Liver (tissue), 9 donors: Measurements from ENCODE around the gene SAFB. TPM values are rescaled to one million over a fixed set of nuclear protein-coding genes. Genes with fewer than 3 reads are reported as not detected.
A peak's percentile ranks its signal among the peaks of the same experiment; 100 is the strongest.

ENCODE experiments used
- DNase-seq: peaks from one replicate; pipeline ENCODE4 v3.0.0-alpha.2; 2017; ENCODE audit warnings: low spot score
- H3K27ac ChIP-seq, 2 donors: one replicate each; pipeline ENCODE4 v1.7.0; 2013; ENCODE audit warnings: inconsistent platforms in 2 of 2, low read length in 2 of 2, control low read depth in 1 of 2, low read depth in 1 of 2, mild to moderate bottlenecking in 1 of 2
- H3K27me3 ChIP-seq, 4 donors: one replicate each; pipeline versions ENCODE4 v1.6.1 to v1.7.0; 2013; ENCODE audit warnings: low read length in 3 of 4, inconsistent platforms in 1 of 4, mild to moderate bottlenecking in 1 of 4, moderate library complexity in 1 of 4; ENCODE audit not compliant: control insufficient read depth in 4 of 4, insufficient read depth in 4 of 4
- H3K36me3 ChIP-seq, 4 donors: one replicate each; pipeline versions ENCODE4 v1.6.1 to v1.7.0; 2013; ENCODE audit warnings: low read length in 3 of 4, mild to moderate bottlenecking in 3 of 4, low read depth in 1 of 4, moderate library complexity in 1 of 4; ENCODE audit not compliant: control insufficient read depth in 4 of 4, insufficient read depth in 3 of 4
- H3K4me1 ChIP-seq, 4 donors: one replicate each; pipeline versions ENCODE4 v1.6.1 to v1.7.0; 2013; ENCODE audit warnings: low read length in 3 of 4, mild to moderate bottlenecking in 3 of 4, moderate library complexity in 1 of 4; ENCODE audit not compliant: control insufficient read depth in 4 of 4, insufficient read depth in 4 of 4
- H3K4me3 ChIP-seq, 3 donors: one replicate each; pipeline versions ENCODE4 v1.6.1 to v1.7.0; 2013; ENCODE audit warnings: low read length in 3 of 3, control low read depth in 1 of 3, low read depth in 1 of 3, mild to moderate bottlenecking in 1 of 3
- H3K9ac ChIP-seq, 2 donors: one replicate each; pipeline ENCODE4 v1.7.0; 2013; ENCODE audit warnings: low read length in 2 of 2, mild to moderate bottlenecking in 2 of 2, moderate library complexity in 2 of 2, control low read depth in 1 of 2, low read depth in 1 of 2
- H3K9me3 ChIP-seq, 4 donors: one replicate each; pipeline versions ENCODE4 v1.6.1 to v1.7.0; 2013; ENCODE audit warnings: low read length in 3 of 4; ENCODE audit not compliant: control insufficient read depth in 4 of 4
- ATF3 ChIP-seq: IDR thresholded peaks from 2 replicates; pipeline ENCODE4 v1.6.1; 2016; ENCODE audit warnings: antibody characterized with exemption
- CTCF ChIP-seq: fragments of 150-350 bp; IDR thresholded peaks from 2 replicates; pipeline ENCODE4 v1.5.1; 2017; ENCODE audit warnings: improper control_type of control experiment, low read depth, low read length; ENCODE audit not compliant: missing input control
- EGR1 ChIP-seq, 2 donors: IDR thresholded peaks; 2 replicates each; pipeline ENCODE4 v1.6.1; 2016 to 2018; ENCODE audit warnings: antibody characterized with exemption in 2 of 2, low read depth in 2 of 2
- FOXA1 ChIP-seq: IDR thresholded peaks from 2 replicates; pipeline ENCODE4 v1.6.1; 2016; ENCODE audit warnings: antibody characterized with exemption
- FOXA2 ChIP-seq: IDR thresholded peaks from 2 replicates; pipeline ENCODE4 v1.6.1; 2016; ENCODE audit warnings: antibody characterized with exemption
- GABPA ChIP-seq, 2 donors: IDR thresholded peaks in 1 of 2; conservative IDR thresholded peaks in 1 of 2; 2 replicates each; pipeline ENCODE4 v1.6.1; 2016; ENCODE audit warnings: antibody characterized with exemption in 2 of 2, mild to moderate bottlenecking in 1 of 2, moderate library complexity in 1 of 2
- HNF4A ChIP-seq, 2 donors: conservative IDR thresholded peaks; 2 replicates each; pipeline ENCODE4 v1.6.1; 2016; ENCODE audit warnings: antibody characterized with exemption in 2 of 2, mild to moderate bottlenecking in 2 of 2
- HNF4G ChIP-seq: IDR thresholded peaks from 2 replicates; pipeline ENCODE4 v1.6.1; 2016; ENCODE audit warnings: antibody characterized with exemption
- JUND ChIP-seq, 2 donors: IDR thresholded peaks; 2 replicates each; pipeline ENCODE4 v1.6.1; 2016; ENCODE audit warnings: antibody characterized with exemption in 2 of 2
- MAX ChIP-seq: IDR thresholded peaks from 2 replicates; pipeline ENCODE4 v1.6.1; 2016; ENCODE audit warnings: antibody characterized with exemption
- NR2F2 ChIP-seq: IDR thresholded peaks from 2 replicates; pipeline ENCODE4 v1.6.1; 2016; ENCODE audit warnings: antibody characterized with exemption
- RAD21 ChIP-seq, 2 donors: IDR thresholded peaks; 2 replicates each; pipeline ENCODE4 v1.6.1; 2016; ENCODE audit warnings: antibody characterized with exemption in 2 of 2, mild to moderate bottlenecking in 2 of 2
- REST ChIP-seq: IDR thresholded peaks from 2 replicates; pipeline ENCODE4 v1.6.1; 2016; ENCODE audit warnings: antibody characterized with exemption, mild to moderate bottlenecking
- RXRA ChIP-seq, 2 donors: IDR thresholded peaks; 2 replicates each; pipeline ENCODE4 v1.6.1; 2017 to 2018; ENCODE audit warnings: antibody characterized with exemption in 2 of 2, mild to moderate bottlenecking in 1 of 2
- SP1 ChIP-seq: IDR thresholded peaks from 2 replicates; pipeline ENCODE4 v1.6.1; 2018; ENCODE audit warnings: antibody characterized with exemption, mild to moderate bottlenecking
- TAF1 ChIP-seq: conservative IDR thresholded peaks from 2 replicates; pipeline ENCODE4 v1.6.1; 2016; ENCODE audit warnings: antibody characterized with exemption, mild to moderate bottlenecking
- YY1 ChIP-seq: IDR thresholded peaks from 2 replicates; pipeline ENCODE4 v1.6.1; 2016; ENCODE audit warnings: antibody characterized with exemption, mild to moderate bottlenecking
- ZBTB33 ChIP-seq: IDR thresholded peaks from 2 replicates; pipeline ENCODE4 v1.6.1; 2016; ENCODE audit warnings: antibody characterized with exemption
- WGBS: extraction: QIAGEN DNeasy Blood & Tissue Kit; methylation state at CpG from one replicate; pipeline ENCODE4 v1.1.7; 2013; 5-methylcytosine and 5-hydroxymethylcytosine counted together
- polyA plus RNA-seq, 2 donors: library from polyadenylated mRNA; stranded (reverse) in 1 of 2; unstranded in 1 of 2; fragments of 200-250 nt in 1 of 2; fragments of >200 nt in 1 of 2; fragmentation: Nextera tagmentation in 1 of 2; extraction: Ambion mirVana in 1 of 2; gene quantifications; one replicate each; pipeline versions ENCODE4 v1.2.1 to v1.2.3, GENCODE V29; 2013 to 2015
- total RNA-seq, 2 donors: library from RNA; depleted of rRNA; stranded (reverse); fragments of >200 nt; gene quantifications; one replicate each; pipeline ENCODE4 v1.2.3, GENCODE V29; 2014
- donor health status: healthy.
- donor health status: healthy.
- donor health status: healthy.
- donor health status: healthy.
- donor health status: healthy.

Gene SAFB
- total RNA-seq (10 to 100 TPM; 52.1 to 65.0 TPM), polyA plus RNA-seq (10 to 100 TPM; 16.5 to 24.8 TPM)

GRCh38 chr19:5622465-5623396 lies at the start of gene SAFB, which contains the start of gene SAFB2:
TSS of gene SAFB (plus strand) at chr19:5623083. CDS start at chr19:5623206, 123 bp downstream.
TSS of gene SAFB2 (minus strand) at chr19:5622776. CDS start at chr19:5622715, 61 bp downstream.
- Histone ChIP-seq H3K9me3 (no peaks in the 10 kb centered on the region), H3K36me3 (peaks cover 2 to 32% (median 24%) of the 10 kb centered on the region in 4 donors), H3K4me3 (peak within 1 kb of the TSS; percentile 86 to 98 (median 86)), H3K27ac (peak within 1 kb of the TSS; percentile 75 to 95), H3K4me1 (peaks cover 6 to 55% (median 48%) of the 10 kb centered on the region in 4 donors), H3K27me3 (no peaks in the 10 kb centered on the region), H3K9ac (peak within 1 kb of the TSS; percentile 90 to 91)
- peak; percentile 97 for DNase-seq
- TF ChIP-seq HNF4A (conservative IDR thresholded peaks at IDR 0.05): peak in 1 of 2 donors; percentile 8
- TF ChIP-seq FOXA1: no peak
- TF ChIP-seq CTCF: no peak
- peak; percentile 10 to 36 for TF ChIP-seq RXRA (IDR thresholded peaks at IDR 0.05)
- no peak for TF ChIP-seq FOXA2
- TF ChIP-seq HNF4G: no peak
- peak; percentile 60 to 83 for TF ChIP-seq EGR1 (IDR thresholded peaks at IDR 0.05; ENCODE audit: low read depth in 2 of 2)
- TF ChIP-seq YY1: peak; percentile 99
- no peak for TF ChIP-seq ATF3
- TF ChIP-seq SP1: peak; percentile 58
- peak; percentile 91 for TF ChIP-seq ZBTB33
- TF ChIP-seq NR2F2: no peak
- TF ChIP-seq MAX: peak; percentile 87
- TF ChIP-seq REST: peak; percentile 68
- TF ChIP-seq JUND (IDR thresholded peaks at IDR 0.05): no peak
- peak; percentile 64 for TF ChIP-seq TAF1
- peak in 1 of 2 donors; percentile 78 for TF ChIP-seq GABPA (IDR thresholded peaks at IDR 0.05 in 1 of 2, conservative IDR thresholded peaks at IDR 0.05 in 1 of 2)
- TF ChIP-seq RAD21 (IDR thresholded peaks at IDR 0.05): no peak
- under 1% methylated on average over 116 of the region's 116 CpGs for WGBS
